Measurements from ENCODE around the gene KIF21B.

Gene KIF21B

GRCh38 chr1:201002510-201002909 is 21.0 kb downstream of the KIF21B start:
- TF ChIP-seq CTCF (conservative IDR thresholded peaks at IDR 0.05; ENCODE audit: low read depth, low read length) = no peak
- Histone ChIP-seq H3K79me2 (ENCODE audit: insufficient read depth, low read depth) (no peaks in the 10 kb centered on the region), H3K4me1 (ENCODE audit: low read depth, poor library complexity, severe bottlenecking) (no peaks in the 10 kb centered on the region), H3K4me3 (IDR thresholded peaks at IDR 0.05; ENCODE audit: insufficient read depth, low read depth, low read length) (no peak overlapping the region), H4K20me1 (ENCODE audit: insufficient read depth) (no peaks in the 10 kb centered on the region), H3K4me2 (no peak overlapping the region), H3K27me3 (ENCODE audit: insufficient read depth, low read depth) (no peaks in the 10 kb centered on the region), H3K36me3 (ENCODE audit: insufficient read depth) (no peaks in the 10 kb centered on the region; the same call in 1 of the 2 replicates), H2AFZ (ENCODE audit: low read depth) (no peak overlapping the region), H3K9ac (no peak overlapping the region), H3K27ac (no peak overlapping the region)

GRCh38 chr1:201001962-201002361 is 21.6 kb downstream of the KIF21B start:
- H4K20me1 ChIP-seq (ENCODE audit: insufficient read depth) = no peaks in the 10 kb centered on the region

GRCh38 chr1:201000391-201000790 is 23.1 kb downstream of the KIF21B start:
- no peak overlapping the region for H3K4me3 ChIP-seq (IDR thresholded peaks at IDR 0.05; ENCODE audit: insufficient read depth, low read depth, low read length)
- H3K9ac ChIP-seq = no peak overlapping the region
- no peaks in the 10 kb centered on the region for H3K27me3 ChIP-seq (ENCODE audit: insufficient read depth, low read depth)
- no peaks in the 10 kb centered on the region; the same call in 1 of the 2 replicates for H3K36me3 ChIP-seq (ENCODE audit: insufficient read depth)
- no peaks in the 10 kb centered on the region for H3K4me1 ChIP-seq (ENCODE audit: low read depth, poor library complexity, severe bottlenecking)
- TF ChIP-seq CTCF (conservative IDR thresholded peaks at IDR 0.05; ENCODE audit: low read depth, low read length) = no peak
- H4K20me1 ChIP-seq (ENCODE audit: insufficient read depth) = no peaks in the 10 kb centered on the region
- H2AFZ ChIP-seq (ENCODE audit: low read depth) = no peak overlapping the region
- no peaks in the 10 kb centered on the region for H3K79me2 ChIP-seq (ENCODE audit: insufficient read depth, low read depth)
- no peak overlapping the region for H3K4me2 ChIP-seq
- H3K27ac ChIP-seq = no peak overlapping the region

More at GRCh38 chr1:201001962-201002361, 21.6 kb downstream of the KIF21B start:
- H3K4me2 ChIP-seq = no peak overlapping the region
- no peak overlapping the region for H2AFZ ChIP-seq (ENCODE audit: low read depth)
- no peaks in the 10 kb centered on the region; the same call in 1 of the 2 replicates for H3K36me3 ChIP-seq (ENCODE audit: insufficient read depth)
- TF ChIP-seq CTCF (conservative IDR thresholded peaks at IDR 0.05; ENCODE audit: low read depth, low read length) = no peak
- no peak overlapping the region for H3K27ac ChIP-seq
- no peaks in the 10 kb centered on the region for H3K27me3 ChIP-seq (ENCODE audit: insufficient read depth, low read depth)
- H3K4me1 ChIP-seq (ENCODE audit: low read depth, poor library complexity, severe bottlenecking) = no peaks in the 10 kb centered on the region
- H3K79me2 ChIP-seq (ENCODE audit: insufficient read depth, low read depth) = no peaks in the 10 kb centered on the region
- no peak overlapping the region for H3K9ac ChIP-seq
- no peak overlapping the region for H3K4me3 ChIP-seq (IDR thresholded peaks at IDR 0.05; ENCODE audit: insufficient read depth, low read depth, low read length)

- no peak overlapping the region for H3K9ac ChIP-seq
- no peaks in the 10 kb centered on the region for H3K4me1 ChIP-seq (ENCODE audit: low read depth, poor library complexity, severe bottlenecking)
- H3K4me2 ChIP-seq = no peak overlapping the region
- H3K79me2 ChIP-seq (ENCODE audit: insufficient read depth, low read depth) = no peaks in the 10 kb centered on the region
- TF ChIP-seq CTCF (conservative IDR thresholded peaks at IDR 0.05; ENCODE audit: low read depth, low read length) = no peak
- no peak overlapping the region for H3K4me3 ChIP-seq (IDR thresholded peaks at IDR 0.05; ENCODE audit: insufficient read depth, low read depth, low read length)
- no peaks in the 10 kb centered on the region; the same call in 1 of the 2 replicates for H3K36me3 ChIP-seq (ENCODE audit: insufficient read depth)
- no peaks in the 10 kb centered on the region for H4K20me1 ChIP-seq (ENCODE audit: insufficient read depth)
- H3K27ac ChIP-seq = no peak overlapping the region
- H2AFZ ChIP-seq (ENCODE audit: low read depth) = no peak overlapping the region
- H3K27me3 ChIP-seq (ENCODE audit: insufficient read depth, low read depth) = no peaks in the 10 kb centered on the region
Observed at GRCh38 chr1:200999667-201000066, 23.8 kb downstream of the KIF21B start.
